Cerebellar cortex (tissue), 1 donor: ENCODE measurements around the gene MAP3K4.

ENCODE experiments used
- DNase-seq: peaks from one replicate; pipeline ENCODE4 v3.0.0-alpha.2; 2015; ENCODE audit warnings: low spot score

MAP3K4 gene, protein sequence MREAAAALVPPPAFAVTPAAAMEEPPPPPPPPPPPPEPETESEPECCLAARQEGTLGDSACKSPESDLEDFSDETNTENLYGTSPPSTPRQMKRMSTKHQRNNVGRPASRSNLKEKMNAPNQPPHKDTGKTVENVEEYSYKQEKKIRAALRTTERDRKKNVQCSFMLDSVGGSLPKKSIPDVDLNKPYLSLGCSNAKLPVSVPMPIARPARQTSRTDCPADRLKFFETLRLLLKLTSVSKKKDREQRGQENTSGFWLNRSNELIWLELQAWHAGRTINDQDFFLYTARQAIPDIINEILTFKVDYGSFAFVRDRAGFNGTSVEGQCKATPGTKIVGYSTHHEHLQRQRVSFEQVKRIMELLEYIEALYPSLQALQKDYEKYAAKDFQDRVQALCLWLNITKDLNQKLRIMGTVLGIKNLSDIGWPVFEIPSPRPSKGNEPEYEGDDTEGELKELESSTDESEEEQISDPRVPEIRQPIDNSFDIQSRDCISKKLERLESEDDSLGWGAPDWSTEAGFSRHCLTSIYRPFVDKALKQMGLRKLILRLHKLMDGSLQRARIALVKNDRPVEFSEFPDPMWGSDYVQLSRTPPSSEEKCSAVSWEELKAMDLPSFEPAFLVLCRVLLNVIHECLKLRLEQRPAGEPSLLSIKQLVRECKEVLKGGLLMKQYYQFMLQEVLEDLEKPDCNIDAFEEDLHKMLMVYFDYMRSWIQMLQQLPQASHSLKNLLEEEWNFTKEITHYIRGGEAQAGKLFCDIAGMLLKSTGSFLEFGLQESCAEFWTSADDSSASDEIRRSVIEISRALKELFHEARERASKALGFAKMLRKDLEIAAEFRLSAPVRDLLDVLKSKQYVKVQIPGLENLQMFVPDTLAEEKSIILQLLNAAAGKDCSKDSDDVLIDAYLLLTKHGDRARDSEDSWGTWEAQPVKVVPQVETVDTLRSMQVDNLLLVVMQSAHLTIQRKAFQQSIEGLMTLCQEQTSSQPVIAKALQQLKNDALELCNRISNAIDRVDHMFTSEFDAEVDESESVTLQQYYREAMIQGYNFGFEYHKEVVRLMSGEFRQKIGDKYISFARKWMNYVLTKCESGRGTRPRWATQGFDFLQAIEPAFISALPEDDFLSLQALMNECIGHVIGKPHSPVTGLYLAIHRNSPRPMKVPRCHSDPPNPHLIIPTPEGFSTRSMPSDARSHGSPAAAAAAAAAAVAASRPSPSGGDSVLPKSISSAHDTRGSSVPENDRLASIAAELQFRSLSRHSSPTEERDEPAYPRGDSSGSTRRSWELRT (N-terminal part only)

GRCh38 chr6:160991406-160992060 lies at the start of gene MAP3K4:
MAP3K4 (plus strand) TSS chr6:160991769; CDS start chr6:160991932, 163 bp downstream.
- peak; percentile 64 for DNase-seq

DNA sequence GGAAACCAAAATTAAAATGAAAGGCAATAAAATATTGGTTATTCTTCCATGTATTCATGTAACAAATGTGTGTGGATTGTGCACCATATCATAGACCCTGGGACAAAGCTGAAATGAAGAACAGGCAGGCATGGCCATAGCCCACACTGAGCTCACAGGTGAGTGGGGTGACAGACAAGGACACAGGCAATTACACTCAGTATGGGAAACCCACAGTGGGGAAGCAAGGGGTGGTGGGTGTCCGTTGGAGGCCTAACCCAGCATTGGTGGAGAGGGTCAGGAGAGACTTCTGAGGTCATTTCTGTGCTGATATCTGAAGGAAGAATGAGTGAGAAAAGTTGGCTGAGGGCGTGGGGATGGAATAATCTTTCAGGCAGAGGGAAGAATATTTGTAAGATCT lies 47.6 kb upstream of the MAP3K4 start:
- DNase-seq, result no peak

GRCh38 chr6:160945516-160946177 lies 45.9 kb upstream of the MAP3K4 start:
- DNase-seq, result no peak

DNA sequence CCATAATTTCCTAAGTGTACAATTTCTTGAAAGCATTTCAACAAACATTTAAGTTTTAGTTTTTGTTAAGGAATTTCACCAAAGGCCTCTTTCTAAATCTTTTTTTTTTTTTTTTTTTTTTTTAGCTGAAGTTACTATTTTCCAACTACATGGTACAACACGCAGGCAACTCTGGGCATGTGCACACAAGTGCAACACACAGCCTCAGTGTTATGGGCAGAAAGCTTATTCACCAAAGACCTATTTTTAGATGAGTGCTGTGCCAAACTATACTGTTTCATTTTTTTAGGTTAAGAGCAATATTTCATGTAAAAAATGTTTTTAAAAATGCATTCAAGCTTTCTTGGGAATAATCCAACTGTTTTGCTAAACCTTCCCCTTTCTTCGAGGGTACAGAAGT lies 42.0 kb upstream of the MAP3K4 start:
- DNase-seq, result no peak

- DNase-seq, result no peak
Measured at GRCh38 chr6:160950507-160950906, 41.1 kb upstream of the MAP3K4 start.

GRCh38 chr6:160951187-160952030 lies 40.2 kb upstream of the MAP3K4 start:
- DNase-seq, result no peak

DNA sequence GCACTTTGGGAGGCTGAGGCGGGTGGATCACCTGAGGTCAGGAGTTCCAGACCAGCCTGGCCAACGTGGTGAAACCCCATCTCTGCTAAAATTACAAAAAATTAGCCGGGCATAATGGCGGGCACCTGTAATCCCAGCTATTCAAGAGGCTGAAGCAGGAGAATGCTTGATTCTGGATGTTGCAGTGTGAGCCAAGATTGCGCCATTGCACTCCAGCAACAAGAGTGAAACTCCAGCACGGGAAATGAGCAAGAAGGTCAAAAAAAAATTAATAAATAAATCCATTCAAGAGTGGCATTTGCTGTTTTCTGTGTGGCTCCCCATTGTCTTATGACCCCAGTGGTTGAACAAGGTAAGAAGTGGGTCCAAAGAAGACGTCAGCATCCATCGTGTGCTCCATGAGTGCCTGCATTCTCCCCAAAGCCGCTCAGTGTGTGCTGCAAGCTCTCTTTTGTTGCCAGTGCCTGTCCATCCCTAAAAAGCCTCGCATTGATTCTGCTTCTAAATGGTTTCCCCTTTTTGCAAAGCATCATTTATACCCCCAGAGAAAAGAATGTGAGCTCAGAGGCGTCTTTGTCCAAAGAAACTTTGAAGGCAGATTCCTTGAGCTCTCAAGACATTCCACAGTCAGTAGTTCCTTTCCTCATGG lies 38.8 kb upstream of the MAP3K4 start:
- DNase-seq, result no peak

DNA sequence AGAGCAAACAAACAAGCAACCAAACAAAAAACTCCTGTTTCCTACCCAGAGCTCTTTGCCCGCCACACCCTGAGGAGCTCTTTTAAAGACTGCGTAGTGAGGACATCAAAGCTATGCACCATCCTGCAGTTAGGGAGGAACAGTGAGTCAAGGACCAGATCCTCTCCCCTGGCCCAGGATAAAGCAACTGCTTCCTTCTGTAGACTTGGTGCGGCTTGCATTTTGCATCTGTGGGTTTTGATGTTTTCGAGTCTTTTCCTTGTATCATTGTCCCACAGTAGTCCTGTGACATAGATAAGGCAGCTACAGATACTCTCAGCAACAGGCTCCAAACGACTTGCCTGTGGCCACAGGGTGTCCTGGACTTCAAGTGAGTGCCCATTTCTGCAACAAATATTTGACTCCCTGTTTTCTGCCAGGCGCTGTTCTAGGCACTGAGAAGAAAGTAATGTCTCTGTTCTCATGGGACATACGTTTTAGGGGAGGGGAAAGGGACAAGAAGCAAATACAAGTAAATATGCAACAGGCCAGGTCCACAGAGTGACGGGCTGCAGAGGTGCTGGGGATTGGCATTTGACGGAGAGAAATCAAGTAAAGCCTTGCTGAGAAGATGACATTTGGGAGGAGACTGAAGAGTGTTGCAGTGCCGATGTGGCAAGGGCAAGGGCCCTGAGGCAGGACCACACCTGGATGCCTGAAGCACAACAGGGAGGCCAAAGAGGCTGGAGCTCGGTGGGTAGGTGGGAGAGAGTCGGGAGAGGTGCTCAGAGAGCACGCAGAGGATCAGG lies 35.9 kb upstream of the MAP3K4 start:
- DNase-seq, result no peak

DNA sequence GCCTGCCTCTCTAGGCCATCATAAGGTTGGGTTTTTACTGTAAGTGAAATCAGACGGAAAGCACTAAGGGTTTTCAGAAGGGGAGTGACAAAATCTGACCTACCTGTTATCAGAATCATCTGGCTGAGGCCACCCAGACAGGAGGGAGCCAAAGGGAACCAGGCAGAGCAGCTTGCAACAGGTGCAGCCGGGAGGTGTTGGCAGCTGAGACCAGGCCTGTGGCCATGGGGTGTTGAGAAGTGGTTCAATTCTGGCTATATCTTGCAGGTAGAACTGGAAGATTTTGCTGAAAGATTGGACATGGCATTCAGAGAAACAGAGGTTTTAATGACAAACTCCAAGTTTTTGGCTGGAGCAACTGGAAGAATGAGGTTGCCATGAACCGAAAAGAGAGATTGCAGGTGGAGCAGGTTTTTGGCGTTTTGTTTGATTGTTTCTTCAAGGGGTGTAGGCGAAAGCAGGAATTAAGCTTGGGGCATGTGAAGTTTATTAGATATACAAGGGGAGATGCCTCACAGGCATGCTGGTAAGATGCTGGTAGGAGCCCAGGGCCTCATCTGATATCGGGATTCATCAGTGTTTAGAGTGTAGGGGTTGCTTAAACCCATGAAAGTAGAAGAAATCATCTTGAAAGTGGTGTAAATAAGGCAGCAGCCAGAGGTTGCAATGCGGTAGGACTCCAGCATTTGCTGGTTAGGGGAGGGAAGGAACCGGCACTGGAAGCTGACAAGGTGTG lies 35.1 kb upstream of the MAP3K4 start:
- DNase-seq, result no peak

- DNase-seq, result no peak
Measured at GRCh38 chr6:160959726-160960435, 31.7 kb upstream of the MAP3K4 start.

DNA sequence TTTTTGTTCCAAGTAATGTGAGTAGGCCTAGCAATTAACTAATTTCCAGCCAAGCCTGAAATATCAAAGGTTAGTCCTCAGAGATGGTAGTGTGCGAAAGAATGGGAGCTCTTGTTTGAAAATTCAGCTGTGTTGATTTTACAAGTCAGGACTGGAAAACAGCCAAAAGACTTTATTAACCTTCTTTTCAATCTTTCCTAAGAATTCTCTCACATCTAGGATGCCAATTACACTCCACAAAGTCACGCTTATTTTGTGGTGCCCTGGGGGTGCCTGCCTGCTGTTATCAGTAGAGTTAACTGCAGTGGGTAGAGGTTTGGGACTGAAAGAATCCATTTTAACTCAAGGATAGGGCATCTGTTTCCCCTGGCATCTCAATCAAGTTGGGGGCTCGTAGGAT lies 30.7 kb upstream of the MAP3K4 start:
- DNase-seq, result no peak

- DNase-seq, result no peak
Measured at GRCh38 chr6:160962835-160963623, 28.5 kb upstream of the MAP3K4 start.

- DNase-seq, result no peak
Measured at GRCh38 chr6:160963651-160964050, 27.9 kb upstream of the MAP3K4 start.

GRCh38 chr6:160965893-160966292 lies 25.7 kb upstream of the MAP3K4 start:
- DNase-seq, result no peak

DNA sequence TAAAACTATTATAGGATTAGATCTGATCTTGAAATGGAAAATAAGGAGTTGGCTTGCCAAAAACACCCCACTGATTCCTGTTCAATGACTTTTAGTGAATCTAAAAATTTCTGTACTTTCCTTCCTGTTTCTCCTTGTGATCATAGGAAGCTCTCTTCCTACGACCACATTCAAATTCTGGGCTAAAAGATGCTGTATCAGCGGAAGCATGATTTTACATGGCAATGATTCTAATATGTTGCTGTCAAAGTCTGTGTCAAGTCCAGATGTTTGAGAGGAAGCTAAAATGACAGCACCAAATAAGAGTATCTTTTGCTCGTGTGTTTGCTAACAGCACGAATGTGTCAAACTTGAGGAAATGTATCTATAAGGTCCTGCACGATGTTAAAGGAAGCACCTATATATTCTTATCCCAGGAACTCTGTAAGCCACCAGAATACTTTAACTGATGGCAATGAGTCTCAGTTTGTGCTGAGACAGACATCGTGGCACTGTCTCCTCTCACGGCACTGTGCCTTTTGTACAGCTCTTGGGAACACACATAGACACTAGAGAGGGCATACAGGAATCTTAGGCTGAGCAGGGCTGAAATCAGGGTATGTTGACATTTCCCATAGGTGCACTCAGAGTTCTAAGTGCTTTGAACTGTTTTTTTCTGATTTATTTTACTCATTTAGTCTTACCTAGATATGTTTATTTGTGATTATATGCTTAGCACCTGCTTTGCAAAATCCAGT lies 24.9 kb upstream of the MAP3K4 start:
- DNase-seq, result no peak

DNA sequence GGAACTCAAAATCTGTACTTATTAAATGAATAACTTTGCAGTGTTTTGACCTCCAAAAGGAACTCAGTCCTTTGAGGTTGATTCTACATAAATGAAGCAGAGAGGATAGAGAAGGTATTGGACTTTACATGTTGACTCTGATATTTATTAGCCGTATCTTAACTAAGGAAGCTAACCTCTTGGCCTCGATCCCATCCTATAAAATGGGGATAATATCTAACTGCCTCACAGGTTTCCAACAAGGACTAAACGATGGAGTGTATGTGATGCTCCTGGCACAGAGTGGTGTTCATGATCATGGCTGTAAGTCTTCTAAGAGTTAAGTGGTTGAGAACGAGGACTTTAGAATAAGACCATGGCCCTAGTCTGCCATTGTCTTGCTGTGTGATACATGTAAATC lies 24.2 kb upstream of the MAP3K4 start:
- no peak for DNase-seq
